ENCODE measurements around the gene TANC1. TPM values are rescaled to one million over a fixed set of nuclear protein-coding genes. Genes with fewer than 3 reads are reported as not detected.

The TANC1 gene
- total RNA-seq, 6 donors from 2014 or later, result 41.6 to 101 (median 75.5) TPM

DNA sequence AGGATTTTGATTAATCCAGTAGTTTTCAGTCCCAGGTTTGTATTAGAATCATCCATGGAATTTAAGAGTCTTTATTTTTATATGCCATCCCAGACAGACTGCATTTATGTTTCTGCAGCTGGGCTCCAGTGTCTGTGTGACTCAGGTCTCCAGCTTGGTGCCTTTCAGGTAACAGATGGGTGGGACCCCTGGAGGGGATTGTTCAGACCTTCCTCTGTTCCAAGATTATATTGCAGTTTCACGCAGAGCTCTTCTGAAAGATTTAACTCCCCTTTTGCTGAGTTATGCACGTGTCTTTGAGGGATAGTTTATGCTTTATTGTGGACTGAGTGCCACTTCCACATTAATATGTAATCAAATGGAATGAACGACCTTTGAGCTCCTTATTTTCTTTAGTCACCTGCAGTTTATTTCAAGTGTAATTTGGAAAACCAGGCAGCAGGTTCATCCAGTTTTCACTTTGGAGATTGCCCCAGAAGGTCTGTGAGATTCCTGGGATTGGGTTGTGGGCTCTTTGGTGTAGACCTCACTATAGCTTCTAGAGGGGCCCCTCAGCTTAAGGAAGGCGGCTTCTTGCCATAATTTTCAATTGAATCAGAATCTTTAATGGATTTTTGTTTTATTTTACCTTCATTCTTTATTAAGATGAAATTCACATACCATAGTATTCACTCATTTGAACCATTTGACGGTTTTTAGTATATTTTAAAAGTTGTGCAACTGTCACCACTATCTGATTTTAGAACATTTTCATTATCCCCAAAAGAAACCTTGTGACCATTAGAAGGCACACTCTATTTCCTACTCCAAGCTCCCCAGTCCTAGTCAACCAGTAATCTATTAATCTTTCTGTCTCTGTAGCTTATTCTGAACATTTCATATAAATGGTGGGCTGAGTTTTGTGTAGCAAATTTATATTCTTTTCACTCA lies 183.0 kb downstream of the TANC1 start:
- H3K27me3 ChIP-seq, result no peaks in the 10 kb centered on the region
- 76 to 80% methylated on average over 5 of the region's 5 CpGs for WGBS, 2 donors
- peaks cover 0 to 21% (median 4%) of the 10 kb centered on the region in 4 donors for H3K36me3 ChIP-seq
- no peaks in the 10 kb centered on the region for H3K9me3 ChIP-seq
- no peak for TF ChIP-seq EP300 (IDR thresholded peaks at IDR 0.05)
- TF ChIP-seq, protein P1, sequence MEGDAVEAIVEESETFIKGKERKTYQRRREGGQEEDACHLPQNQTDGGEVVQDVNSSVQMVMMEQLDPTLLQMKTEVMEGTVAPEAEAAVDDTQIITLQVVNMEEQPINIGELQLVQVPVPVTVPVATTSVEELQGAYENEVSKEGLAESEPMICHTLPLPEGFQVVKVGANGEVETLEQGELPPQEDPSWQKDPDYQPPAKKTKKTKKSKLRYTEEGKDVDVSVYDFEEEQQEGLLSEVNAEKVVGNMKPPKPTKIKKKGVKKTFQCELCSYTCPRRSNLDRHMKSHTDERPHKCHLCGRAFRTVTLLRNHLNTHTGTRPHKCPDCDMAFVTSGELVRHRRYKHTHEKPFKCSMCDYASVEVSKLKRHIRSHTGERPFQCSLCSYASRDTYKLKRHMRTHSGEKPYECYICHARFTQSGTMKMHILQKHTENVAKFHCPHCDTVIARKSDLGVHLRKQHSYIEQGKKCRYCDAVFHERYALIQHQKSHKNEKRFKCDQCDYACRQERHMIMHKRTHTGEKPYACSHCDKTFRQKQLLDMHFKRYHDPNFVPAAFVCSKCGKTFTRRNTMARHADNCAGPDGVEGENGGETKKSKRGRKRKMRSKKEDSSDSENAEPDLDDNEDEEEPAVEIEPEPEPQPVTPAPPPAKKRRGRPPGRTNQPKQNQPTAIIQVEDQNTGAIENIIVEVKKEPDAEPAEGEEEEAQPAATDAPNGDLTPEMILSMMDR (IDR thresholded peaks at IDR 0.05), result no peak
- TF ChIP-seq POLR2A (IDR thresholded peaks at IDR 0.05), result no peak
- peak overlapping the region in 2 of 4 donors; percentile 13 to 31 for H3K27ac ChIP-seq
- H3K4me3 ChIP-seq, result no peak overlapping the region
- H3K4me1 ChIP-seq, result peaks cover 48 to 57% (median 55%) of the 10 kb centered on the region in 4 donors
- no peak for ATAC-seq (ENCODE audit: low FRiP score in 2 of 2)
- DNase-seq, result no peak

DNA sequence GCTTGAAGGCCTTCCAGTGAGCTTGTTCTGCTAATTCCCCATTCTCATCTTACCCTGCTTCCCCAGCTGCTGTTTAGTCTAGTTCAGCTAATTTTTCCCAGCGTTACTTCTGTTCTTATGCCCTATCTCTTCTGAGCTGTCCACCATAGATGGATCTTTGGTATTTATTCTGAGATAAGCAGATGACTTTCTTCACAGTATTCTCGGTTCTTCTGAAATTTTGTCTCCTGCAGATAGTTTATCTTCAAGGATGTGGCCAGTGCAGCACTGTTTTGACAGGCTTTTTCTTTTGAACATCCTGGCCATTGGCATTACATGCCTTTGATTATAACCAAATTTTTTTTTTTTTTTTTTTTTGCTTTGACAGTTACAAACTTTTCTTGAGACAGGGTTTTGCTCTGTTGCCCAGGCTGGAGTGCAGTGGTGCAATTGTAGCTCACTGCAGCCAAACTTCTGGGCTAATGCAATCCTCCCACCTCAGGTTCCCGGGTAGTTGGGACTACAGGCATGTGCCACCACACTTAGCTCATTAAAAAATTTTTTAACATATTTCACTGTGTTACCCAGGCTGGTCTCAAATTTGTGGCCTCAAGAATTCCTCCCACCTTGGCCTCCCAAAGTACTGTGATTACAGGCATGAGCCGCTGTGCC lies 183.8 kb downstream of the TANC1 start:
- TF ChIP-seq, protein P1 (IDR thresholded peaks at IDR 0.05), result no peak
- TF ChIP-seq EP300 (IDR thresholded peaks at IDR 0.05) (no peak), POLR2A (IDR thresholded peaks at IDR 0.05) (no peak), POLR2AphosphoS5 (IDR thresholded peaks at IDR 0.05) (no peak)
- DNase-seq (no peak), ATAC-seq (ENCODE audit: low FRiP score in 2 of 2) (no peak)
- Histone ChIP-seq H3K9me3 (no peaks in the 10 kb centered on the region), H3K36me3 (peaks cover 0 to 21% (median 4%) of the 10 kb centered on the region in 4 donors), H3K4me3 (no peak overlapping the region), H3K27me3 (no peaks in the 10 kb centered on the region), H3K27ac (peak overlapping the region in 1 of 4 donors; percentile 62), H3K4me1 (peaks cover 48 to 57% (median 54%) of the 10 kb centered on the region in 4 donors)
- 72 to 79% methylated on average over 4 of the region's 4 CpGs for WGBS, 2 donors

DNA sequence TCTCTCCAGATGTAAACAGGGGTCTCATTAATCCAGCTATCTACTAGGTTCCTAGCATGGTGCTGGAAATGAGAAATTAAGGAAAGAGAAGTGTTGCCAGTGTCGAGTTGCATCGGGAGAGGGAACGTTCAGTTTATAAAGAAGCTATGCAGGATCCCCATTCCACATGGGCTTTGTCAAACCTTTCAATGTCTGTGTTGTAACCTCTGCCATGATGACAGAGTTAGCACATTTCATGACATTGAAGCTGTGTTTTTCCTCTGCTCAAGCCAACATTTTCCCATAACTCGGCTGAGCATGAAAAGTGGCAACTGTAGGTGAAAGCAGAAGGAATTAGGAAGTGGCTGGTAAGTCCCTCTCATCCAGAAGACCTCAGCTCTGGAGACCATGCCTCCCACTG lies 184.6 kb downstream of the TANC1 start:
- DNase-seq (no peak), ATAC-seq (ENCODE audit: low FRiP score in 2 of 2) (no peak)
- Histone ChIP-seq H3K9me3 (no peaks in the 10 kb centered on the region), H3K36me3 (peaks cover 0 to 21% (median 4%) of the 10 kb centered on the region in 4 donors), H3K4me1 (peaks cover 42 to 59% (median 51%) of the 10 kb centered on the region in 4 donors), H3K27ac (peak overlapping the region; percentile 62 to 67 (median 64)), H3K27me3 (no peaks in the 10 kb centered on the region), H3K4me3 (no peak overlapping the region)
- WGBS, 2 donors, result 49 to 79% methylated on average over 4 of the region's 4 CpGs
- TF ChIP-seq EP300 (IDR thresholded peaks at IDR 0.05) (no peak), POLR2A (IDR thresholded peaks at IDR 0.05) (no peak), POLR2AphosphoS5 (IDR thresholded peaks at IDR 0.05) (no peak)
- TF ChIP-seq, protein P1 (IDR thresholded peaks at IDR 0.05), result no peak

DNA sequence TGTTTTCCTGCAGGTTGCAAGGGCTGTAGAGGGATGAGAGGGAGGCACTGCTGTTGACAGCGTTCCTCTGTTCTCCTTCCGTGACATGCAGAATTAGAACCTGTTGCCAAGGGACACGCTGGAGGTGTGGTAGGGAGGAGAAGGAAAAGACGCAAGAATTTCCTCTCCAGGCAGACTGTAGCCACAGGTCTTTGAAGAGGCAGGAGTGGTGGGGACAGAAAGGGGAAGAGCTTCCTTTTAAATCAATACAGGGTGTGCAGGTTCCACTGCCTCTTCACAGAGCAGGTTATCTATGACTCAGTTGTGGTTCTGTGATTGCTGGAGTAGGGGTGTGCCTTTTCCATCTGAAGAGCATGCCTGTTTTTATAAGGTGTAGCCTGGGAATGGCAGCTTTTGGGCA lies 185.0 kb downstream of the TANC1 start:
- peaks cover 0 to 21% (median 4%) of the 10 kb centered on the region in 4 donors for H3K36me3 ChIP-seq
- ATAC-seq (ENCODE audit: low FRiP score in 2 of 2), result peak; percentile 36 to 74
- H3K9me3 ChIP-seq, result no peaks in the 10 kb centered on the region
- peak overlapping the region; percentile 62 to 67 (median 64) for H3K27ac ChIP-seq
- H3K4me1 ChIP-seq, result peaks cover 42 to 59% (median 50%) of the 10 kb centered on the region in 4 donors
- peak in 1 of 4 donors; percentile 47 for TF ChIP-seq EP300 (IDR thresholded peaks at IDR 0.05)
- peak in 1 of 2 donors; percentile 28 for TF ChIP-seq POLR2AphosphoS5 (IDR thresholded peaks at IDR 0.05)
- no peak for TF ChIP-seq POLR2A (IDR thresholded peaks at IDR 0.05)
- no peak overlapping the region for H3K4me3 ChIP-seq
- H3K27me3 ChIP-seq, result no peaks in the 10 kb centered on the region
- peak in 1 of 2 donors; percentile 55 for DNase-seq
- WGBS, 2 donors, result 28 to 45% methylated on average over 4 of the region's 4 CpGs

DNA sequence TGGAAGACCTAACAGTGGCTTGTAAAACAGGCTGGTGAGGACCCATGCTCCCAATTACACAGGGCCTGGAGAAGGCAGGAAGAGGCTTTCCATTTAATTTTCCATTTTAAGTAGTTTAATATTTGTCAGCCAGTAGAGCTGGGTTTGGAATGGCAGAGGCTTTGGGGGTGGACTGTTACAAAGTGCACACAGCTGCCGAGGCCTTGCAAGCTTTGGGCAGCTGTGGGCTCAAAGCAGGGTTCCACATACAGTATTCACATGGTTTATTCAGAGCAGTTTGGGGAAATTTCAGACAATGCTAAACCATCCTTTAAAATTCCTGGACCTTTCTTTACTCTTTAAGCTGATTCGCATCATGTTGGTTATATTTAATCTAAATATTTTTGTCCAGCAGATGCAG lies 185.5 kb downstream of the TANC1 start:
- H3K27ac ChIP-seq, result peak overlapping the region; percentile 54 to 66 (median 62)
- ATAC-seq (ENCODE audit: low FRiP score in 2 of 2) (no peak), DNase-seq (no peak)
- H3K36me3 ChIP-seq, result peaks cover 0 to 20% (median 4%) of the 10 kb centered on the region in 4 donors
- 68 to 69% methylated on average over 2 of the region's 2 CpGs for WGBS, 2 donors
- peaks cover 42 to 59% (median 50%) of the 10 kb centered on the region in 4 donors for H3K4me1 ChIP-seq
- H3K27me3 ChIP-seq, result no peaks in the 10 kb centered on the region
- no peak overlapping the region for H3K4me3 ChIP-seq
- TF ChIP-seq EP300 (IDR thresholded peaks at IDR 0.05), result no peak
- no peaks in the 10 kb centered on the region for H3K9me3 ChIP-seq
